Measurements from ENCODE around the gene MICU2. TPM values are rescaled to one million over a fixed set of nuclear protein-coding genes. Genes with fewer than 3 reads are reported as not detected.

The MICU2 gene
- total and polyA plus RNA-seq, 2 of the 4 experiments (the other 2 are of a cell fraction) = 14.9 to 25.0 TPM

DNA sequence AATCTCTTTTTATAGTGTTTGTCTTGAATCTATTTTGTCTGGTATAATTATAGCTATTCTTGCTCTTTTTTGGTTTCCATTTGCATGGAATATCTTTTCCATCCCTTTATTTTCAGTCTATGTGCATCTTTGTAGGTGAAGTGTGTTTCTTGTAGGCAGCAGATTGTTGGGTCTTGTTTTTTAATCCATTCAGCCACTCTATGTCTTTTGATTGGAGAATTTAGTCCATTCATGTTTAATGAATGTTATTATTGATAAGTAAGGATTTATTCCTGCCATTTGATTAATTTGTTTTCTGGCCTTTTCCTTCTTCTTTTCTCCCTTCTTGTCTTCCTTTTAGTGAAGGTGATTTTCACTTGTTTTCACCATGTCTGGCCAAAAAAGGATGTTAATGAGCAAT lies 133.2 kb downstream of the MICU2 start:
- intact Hi-C loops (cut with micrococcal nuclease) = loop anchor here (10.0 kb wide), 1 partner anchor 406 kb away; the partner anchor contains the start of gene LATS2
- Histone ChIP-seq H3K9ac (ENCODE audit: low read depth, low read length) (no peak overlapping the region), H3K9me3 (ENCODE audit: control insufficient read depth, insufficient read depth, low read length) (no peaks in the 10 kb centered on the region; the same call in 1 of the 2 replicates), H4K8ac (ENCODE audit: low read depth in 2 of 2, low read length in 2 of 2) (no peak overlapping the region), H3K23ac (ENCODE audit: low read depth, low read length) (no peak overlapping the region), H2AK9ac (replicated peaks; ENCODE audit: low read depth, low read length, poor library complexity) (no peak overlapping the region), H3K18ac (ENCODE audit: low read depth, low read length) (no peak overlapping the region), H3K27ac (ENCODE audit: insufficient read depth, low read length) (no peak overlapping the region), H2AK5ac (ENCODE audit: low read depth, low read length) (no peak overlapping the region), H3K9me1 (ENCODE audit: insufficient read depth, low read length) (no peaks in the 10 kb centered on the region), H3K4me3 (ENCODE audit: insufficient read depth, low read depth, low read length) (no peak overlapping the region), H3K79me1 (ENCODE audit: low read depth in 1 of 2, low read length in 2 of 2) (no peaks in the 10 kb centered on the region), H3K14ac (replicated peaks; ENCODE audit: low read depth, low read length) (no peak overlapping the region), H3K56ac (ENCODE audit: extremely low read depth, insufficient read depth, low read length) (no peak overlapping the region), H3K4me1 (ENCODE audit: control insufficient read depth, insufficient read depth, low read length) (no peaks in the 10 kb centered on the region), H3K4me2 (ENCODE audit: low read depth, low read length) (no peak overlapping the region), H2BK5ac (ENCODE audit: low read depth, low read length, poor library complexity, severe bottlenecking) (no peak overlapping the region), H2BK120ac (ENCODE audit: low read depth, low read length) (no peak overlapping the region), H4K20me1 (ENCODE audit: insufficient read depth, low read length) (no peaks in the 10 kb centered on the region), H3K36me3 (ENCODE audit: control insufficient read depth, insufficient read depth, low read length) (no peaks in the 10 kb centered on the region), H2BK20ac (ENCODE audit: low read depth, low read length) (no peak overlapping the region), H2BK15ac (ENCODE audit: low read depth, low read length) (no peak overlapping the region), H3K4ac (ENCODE audit: low read depth, low read length) (no peak overlapping the region), H3K27me3 (ENCODE audit: control insufficient read depth, insufficient read depth, low read length) (peaks cover 2% of the 10 kb centered on the region; the same call in 1 of the 2 replicates), H4K5ac (ENCODE audit: low read depth, low read length) (no peak overlapping the region), H2AFZ (replicated peaks; ENCODE audit: low read length, poor library complexity) (no peak overlapping the region), H4K91ac (ENCODE audit: insufficient read depth, low read depth, low read length) (no peak overlapping the region)
- in situ Hi-C loops (cut with MboI; ENCODE audit: low sequenced_read_pairs) = loop anchor here (10.0 kb wide), 2 partner anchors 296 to 526 kb away; partner anchors contain the start of genes MRPL57 and SKA3
- DNase-seq (no peak), ATAC-seq (ENCODE audit: low read depth) (no peak)
- TF ChIP-seq, protein P1, sequence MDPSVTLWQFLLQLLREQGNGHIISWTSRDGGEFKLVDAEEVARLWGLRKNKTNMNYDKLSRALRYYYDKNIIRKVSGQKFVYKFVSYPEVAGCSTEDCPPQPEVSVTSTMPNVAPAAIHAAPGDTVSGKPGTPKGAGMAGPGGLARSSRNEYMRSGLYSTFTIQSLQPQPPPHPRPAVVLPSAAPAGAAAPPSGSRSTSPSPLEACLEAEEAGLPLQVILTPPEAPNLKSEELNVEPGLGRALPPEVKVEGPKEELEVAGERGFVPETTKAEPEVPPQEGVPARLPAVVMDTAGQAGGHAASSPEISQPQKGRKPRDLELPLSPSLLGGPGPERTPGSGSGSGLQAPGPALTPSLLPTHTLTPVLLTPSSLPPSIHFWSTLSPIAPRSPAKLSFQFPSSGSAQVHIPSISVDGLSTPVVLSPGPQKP (IDR thresholded peaks at IDR 0.05; ENCODE audit: borderline replicate concordance, low read depth, low read length) = no peak
- TF ChIP-seq POLR2A (IDR thresholded peaks at IDR 0.05; ENCODE audit: low read depth, low read length) (no peak), NFE2L2 (IDR thresholded peaks at IDR 0.05; ENCODE audit: low read depth, low read length) (no peak), FOS (IDR thresholded peaks at IDR 0.05; ENCODE audit: low read depth, low read length) (no peak), BHLHE40 (IDR thresholded peaks at IDR 0.05; ENCODE audit: low read depth, low read length) (no peak), MXI1 (IDR thresholded peaks at IDR 0.05; ENCODE audit: borderline replicate concordance, low read depth, low read length) (no peak), MAZ (IDR thresholded peaks at IDR 0.05; ENCODE audit: borderline replicate concordance, low read depth, low read length) (no peak), RCOR1 (IDR thresholded peaks at IDR 0.05; ENCODE audit: insufficient replicate concordance, low read length) (no peak), SMC3 (IDR thresholded peaks at IDR 0.05; ENCODE audit: low read depth, low read length) (no peak), CHD1 (IDR thresholded peaks at IDR 0.05; ENCODE audit: low read depth, low read length) (no peak), RAD21 (IDR thresholded peaks at IDR 0.05; ENCODE audit: low read length) (no peak), MAFK (IDR thresholded peaks at IDR 0.05; ENCODE audit: low read depth, low read length) (no peak), CEBPB (IDR thresholded peaks at IDR 0.05; ENCODE audit: low read depth, low read length) (no peak)
- TF ChIP-seq, protein P2, sequence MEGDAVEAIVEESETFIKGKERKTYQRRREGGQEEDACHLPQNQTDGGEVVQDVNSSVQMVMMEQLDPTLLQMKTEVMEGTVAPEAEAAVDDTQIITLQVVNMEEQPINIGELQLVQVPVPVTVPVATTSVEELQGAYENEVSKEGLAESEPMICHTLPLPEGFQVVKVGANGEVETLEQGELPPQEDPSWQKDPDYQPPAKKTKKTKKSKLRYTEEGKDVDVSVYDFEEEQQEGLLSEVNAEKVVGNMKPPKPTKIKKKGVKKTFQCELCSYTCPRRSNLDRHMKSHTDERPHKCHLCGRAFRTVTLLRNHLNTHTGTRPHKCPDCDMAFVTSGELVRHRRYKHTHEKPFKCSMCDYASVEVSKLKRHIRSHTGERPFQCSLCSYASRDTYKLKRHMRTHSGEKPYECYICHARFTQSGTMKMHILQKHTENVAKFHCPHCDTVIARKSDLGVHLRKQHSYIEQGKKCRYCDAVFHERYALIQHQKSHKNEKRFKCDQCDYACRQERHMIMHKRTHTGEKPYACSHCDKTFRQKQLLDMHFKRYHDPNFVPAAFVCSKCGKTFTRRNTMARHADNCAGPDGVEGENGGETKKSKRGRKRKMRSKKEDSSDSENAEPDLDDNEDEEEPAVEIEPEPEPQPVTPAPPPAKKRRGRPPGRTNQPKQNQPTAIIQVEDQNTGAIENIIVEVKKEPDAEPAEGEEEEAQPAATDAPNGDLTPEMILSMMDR (conservative IDR thresholded peaks at IDR 0.05; ENCODE audit: low read depth, low read length) = no peak
- TF ChIP-seq, protein P3, sequence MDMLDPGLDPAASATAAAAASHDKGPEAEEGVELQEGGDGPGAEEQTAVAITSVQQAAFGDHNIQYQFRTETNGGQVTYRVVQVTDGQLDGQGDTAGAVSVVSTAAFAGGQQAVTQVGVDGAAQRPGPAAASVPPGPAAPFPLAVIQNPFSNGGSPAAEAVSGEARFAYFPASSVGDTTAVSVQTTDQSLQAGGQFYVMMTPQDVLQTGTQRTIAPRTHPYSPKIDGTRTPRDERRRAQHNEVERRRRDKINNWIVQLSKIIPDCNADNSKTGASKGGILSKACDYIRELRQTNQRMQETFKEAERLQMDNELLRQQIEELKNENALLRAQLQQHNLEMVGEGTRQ (IDR thresholded peaks at IDR 0.05; ENCODE audit: low read depth, low read length) = no peak
- ChIA-PET POLR2A (ENCODE audit: unreplicated experiment) (no interaction called here), CTCF (no interaction called here)
- no TSS peak for BruUV-seq (replicated peaks)
- dilution Hi-C loops (cut with HindIII; ENCODE audit: low sequenced_read_pairs, unreplicated experiment) = no loop called here

Measured in IMR-90 (cell line).